ENCODE data around the gene RCC2.

RCC2 gene

GRCh38 chr1:17393230-17393629, 46.2 kb downstream of the RCC2 start:
- no peaks in the 10 kb centered on the region for H3K9me3 ChIP-seq (ENCODE audit: control insufficient read depth, insufficient read depth, low read length)
- no peak overlapping the region for H3K9ac ChIP-seq (ENCODE audit: low read depth, low read length)
- H3K36me3 ChIP-seq (ENCODE audit: control insufficient read depth, insufficient read depth, low read length): no peaks in the 10 kb centered on the region
- no peaks in the 10 kb centered on the region for H3K4me1 ChIP-seq (ENCODE audit: control insufficient read depth, insufficient read depth, low read length)
- H3K27me3 ChIP-seq (ENCODE audit: control insufficient read depth, insufficient read depth, low read length): no peaks in the 10 kb centered on the region
- H3K4me3 ChIP-seq (ENCODE audit: low read depth, low read length): no peak overlapping the region

GRCh38 chr1:17392199-17392740, 47.2 kb downstream of the RCC2 start:
- H3K9me3 ChIP-seq (ENCODE audit: control insufficient read depth, insufficient read depth, low read length): no peaks in the 10 kb centered on the region
- H3K9ac ChIP-seq (ENCODE audit: low read depth, low read length): no peak overlapping the region
- H3K27me3 ChIP-seq (ENCODE audit: control insufficient read depth, insufficient read depth, low read length): no peaks in the 10 kb centered on the region
- H3K4me1 ChIP-seq (ENCODE audit: control insufficient read depth, insufficient read depth, low read length): no peaks in the 10 kb centered on the region
- no peak overlapping the region for H3K4me3 ChIP-seq (ENCODE audit: low read depth, low read length)
- H3K36me3 ChIP-seq (ENCODE audit: control insufficient read depth, insufficient read depth, low read length): no peaks in the 10 kb centered on the region

GRCh38 chr1:17381161-17381560, 58.3 kb downstream of the RCC2 start:
- Histone ChIP-seq H3K36me3 (ENCODE audit: control insufficient read depth, insufficient read depth, low read length) (no peaks in the 10 kb centered on the region), H3K27me3 (ENCODE audit: control insufficient read depth, insufficient read depth, low read length) (no peaks in the 10 kb centered on the region), H3K4me1 (ENCODE audit: control insufficient read depth, insufficient read depth, low read length) (no peaks in the 10 kb centered on the region), H3K4me3 (ENCODE audit: low read depth, low read length) (no peak overlapping the region), H3K9me3 (ENCODE audit: control insufficient read depth, insufficient read depth, low read length) (no peaks in the 10 kb centered on the region), H3K9ac (ENCODE audit: low read depth, low read length) (no peak overlapping the region)

GRCh38 chr1:17377325-17377953, 62.0 kb downstream of the RCC2 start:
- Histone ChIP-seq H3K4me1 (ENCODE audit: control insufficient read depth, insufficient read depth, low read length) (peaks cover 3% of the 10 kb centered on the region), H3K4me3 (ENCODE audit: low read depth, low read length) (no peak overlapping the region), H3K9ac (ENCODE audit: low read depth, low read length) (no peak overlapping the region), H3K9me3 (ENCODE audit: control insufficient read depth, insufficient read depth, low read length) (no peaks in the 10 kb centered on the region), H3K27me3 (ENCODE audit: control insufficient read depth, insufficient read depth, low read length) (no peaks in the 10 kb centered on the region), H3K36me3 (ENCODE audit: control insufficient read depth, insufficient read depth, low read length) (no peaks in the 10 kb centered on the region)

- Histone ChIP-seq H3K4me1 (ENCODE audit: control insufficient read depth, insufficient read depth, low read length) (peaks cover 9% of the 10 kb centered on the region), H3K36me3 (ENCODE audit: control insufficient read depth, insufficient read depth, low read length) (no peaks in the 10 kb centered on the region), H3K9ac (ENCODE audit: low read depth, low read length) (no peak overlapping the region), H3K27me3 (ENCODE audit: control insufficient read depth, insufficient read depth, low read length) (no peaks in the 10 kb centered on the region), H3K4me3 (ENCODE audit: low read depth, low read length) (no peak overlapping the region), H3K9me3 (ENCODE audit: control insufficient read depth, insufficient read depth, low read length) (no peaks in the 10 kb centered on the region)
These were observed 63.8 kb downstream of the RCC2 start for GRCh38 chr1:17375651-17376050.

- Histone ChIP-seq H3K27me3 (ENCODE audit: control insufficient read depth, insufficient read depth, low read length) (no peaks in the 10 kb centered on the region), H3K4me3 (ENCODE audit: low read depth, low read length) (no peak overlapping the region), H3K36me3 (ENCODE audit: control insufficient read depth, insufficient read depth, low read length) (no peaks in the 10 kb centered on the region), H3K9me3 (ENCODE audit: control insufficient read depth, insufficient read depth, low read length) (no peaks in the 10 kb centered on the region), H3K9ac (ENCODE audit: low read depth, low read length) (no peak overlapping the region), H3K4me1 (ENCODE audit: control insufficient read depth, insufficient read depth, low read length) (peaks cover 9% of the 10 kb centered on the region)
These were observed 66.5 kb downstream of the RCC2 start for GRCh38 chr1:17372955-17373354.

- Histone ChIP-seq H3K36me3 (ENCODE audit: control insufficient read depth, insufficient read depth, low read length) (no peaks in the 10 kb centered on the region), H3K4me1 (ENCODE audit: control insufficient read depth, insufficient read depth, low read length) (peaks cover 9% of the 10 kb centered on the region), H3K9ac (ENCODE audit: low read depth, low read length) (no peak within 1 kb of the TSS), H3K4me3 (ENCODE audit: low read depth, low read length) (no peak within 1 kb of the TSS), H3K27me3 (ENCODE audit: control insufficient read depth, insufficient read depth, low read length) (no peaks in the 10 kb centered on the region), H3K9me3 (ENCODE audit: control insufficient read depth, insufficient read depth, low read length) (no peaks in the 10 kb centered on the region)
These were observed 67.6 kb downstream of the RCC2 start, which contains the start of gene PADI6 for GRCh38 chr1:17371896-17372295. Gene PADI6 (plus strand): TSS chr1:17372196. CDS start chr1:17372246, 50 bp downstream.

GRCh38 chr1:17370618-17371017, 68.9 kb downstream of the RCC2 start:
- H3K4me3 ChIP-seq (ENCODE audit: low read depth, low read length): no peak overlapping the region
- H3K27me3 ChIP-seq (ENCODE audit: control insufficient read depth, insufficient read depth, low read length): no peaks in the 10 kb centered on the region
- H3K4me1 ChIP-seq (ENCODE audit: control insufficient read depth, insufficient read depth, low read length): peaks cover 9% of the 10 kb centered on the region
- no peaks in the 10 kb centered on the region for H3K36me3 ChIP-seq (ENCODE audit: control insufficient read depth, insufficient read depth, low read length)
- H3K9ac ChIP-seq (ENCODE audit: low read depth, low read length): no peak overlapping the region
- H3K9me3 ChIP-seq (ENCODE audit: control insufficient read depth, insufficient read depth, low read length): no peaks in the 10 kb centered on the region

- no peaks in the 10 kb centered on the region for H3K27me3 ChIP-seq (ENCODE audit: control insufficient read depth, insufficient read depth, low read length)
- H3K4me3 ChIP-seq (ENCODE audit: low read depth, low read length): no peak overlapping the region
- peaks cover 7% of the 10 kb centered on the region for H3K4me1 ChIP-seq (ENCODE audit: control insufficient read depth, insufficient read depth, low read length)
- no peak overlapping the region for H3K9ac ChIP-seq (ENCODE audit: low read depth, low read length)
- H3K36me3 ChIP-seq (ENCODE audit: control insufficient read depth, insufficient read depth, low read length): no peaks in the 10 kb centered on the region
- no peaks in the 10 kb centered on the region for H3K9me3 ChIP-seq (ENCODE audit: control insufficient read depth, insufficient read depth, low read length)
These were observed 70.0 kb downstream of the RCC2 start for GRCh38 chr1:17369466-17369865.

GRCh38 chr1:17365293-17365692, 74.2 kb downstream of the RCC2 start:
- no peaks in the 10 kb centered on the region for H3K27me3 ChIP-seq (ENCODE audit: control insufficient read depth, insufficient read depth, low read length)
- H3K36me3 ChIP-seq (ENCODE audit: control insufficient read depth, insufficient read depth, low read length): no peaks in the 10 kb centered on the region
- H3K4me3 ChIP-seq (ENCODE audit: low read depth, low read length): no peak overlapping the region
- no peaks in the 10 kb centered on the region for H3K4me1 ChIP-seq (ENCODE audit: control insufficient read depth, insufficient read depth, low read length)
- H3K9me3 ChIP-seq (ENCODE audit: control insufficient read depth, insufficient read depth, low read length): no peaks in the 10 kb centered on the region
- no peak overlapping the region for H3K9ac ChIP-seq (ENCODE audit: low read depth, low read length)

GRCh38 chr1:17363771-17364170, 75.7 kb downstream of the RCC2 start:
- H3K4me1 ChIP-seq (ENCODE audit: control insufficient read depth, insufficient read depth, low read length): no peaks in the 10 kb centered on the region

GRCh38 chr1:17363351-17363750, 76.1 kb downstream of the RCC2 start:
- Histone ChIP-seq H3K9me3 (ENCODE audit: control insufficient read depth, insufficient read depth, low read length) (no peaks in the 10 kb centered on the region), H3K27me3 (ENCODE audit: control insufficient read depth, insufficient read depth, low read length) (no peaks in the 10 kb centered on the region), H3K4me1 (ENCODE audit: control insufficient read depth, insufficient read depth, low read length) (no peaks in the 10 kb centered on the region), H3K4me3 (ENCODE audit: low read depth, low read length) (no peak overlapping the region), H3K36me3 (ENCODE audit: control insufficient read depth, insufficient read depth, low read length) (no peaks in the 10 kb centered on the region), H3K9ac (ENCODE audit: low read depth, low read length) (no peak overlapping the region)

More at GRCh38 chr1:17363771-17364170, 75.7 kb downstream of the RCC2 start:
- H3K9ac ChIP-seq (ENCODE audit: low read depth, low read length): no peak overlapping the region
- no peaks in the 10 kb centered on the region for H3K27me3 ChIP-seq (ENCODE audit: control insufficient read depth, insufficient read depth, low read length)
- no peak overlapping the region for H3K4me3 ChIP-seq (ENCODE audit: low read depth, low read length)
- no peaks in the 10 kb centered on the region for H3K9me3 ChIP-seq (ENCODE audit: control insufficient read depth, insufficient read depth, low read length)
- no peaks in the 10 kb centered on the region for H3K36me3 ChIP-seq (ENCODE audit: control insufficient read depth, insufficient read depth, low read length)

Measured in iPS-15b (cell line).